A673 (cell line): ENCODE data around the gene CACNA2D3. TPM values are rescaled to one million over a fixed set of nuclear protein-coding genes. Genes with fewer than 3 reads are reported as not detected.

Experiments
- BruUV-seq: library from RNA; stranded (reverse); fragments of 400-500 nt; replicated peaks from 2 replicates; lab custom pipeline; 2021; lab: Mats Ljungman, UMichigan
- CTCF ChIA-PET: fragments of 300-600 bp; sonication (Branson Sonifier 250); formaldehyde crosslinking; loops from one replicate; lab custom pipeline; 2022; ENCODE audit warnings: antibody characterized with exemption; lab: Charles Lee
- POLR2A ChIA-PET: fragments of 300-600 bp; sonication (Branson Sonifier 250); formaldehyde crosslinking; loops from one replicate; lab custom pipeline; 2022; ENCODE audit warnings: antibody characterized with exemption; ENCODE audit not compliant: low non-redundant PET; lab: Charles Lee
- DNase-seq: peaks from one replicate; pipeline ENCODE4 v3.0.0-alpha.2; 2015; ENCODE audit warnings: low spot score
- H3K27ac ChIP-seq: fragments of 200-600 bp; sonication (generic); 2 replicates; pipeline ENCODE4 v1.5.1; 2016; ENCODE audit warnings: mixed run types, low read depth, mild to moderate bottlenecking, mixed read lengths, antibody characterized with exemption, low read length; ENCODE audit not compliant: poor library complexity, severe bottlenecking
- H3K27me3 ChIP-seq: fragments of 200-600 bp; sonication (generic); replicated peaks from 2 replicates; pipeline ENCODE4 v1.6.1; 2017; ENCODE audit warnings: mixed run types, low read depth, mild to moderate bottlenecking, mixed read lengths, antibody characterized with exemption, low read length; ENCODE audit not compliant: insufficient read depth, poor library complexity
- H3K36me3 ChIP-seq: fragments of 200-600 bp; sonication (generic); 2 replicates; pipeline ENCODE4 v1.6.1; 2016; ENCODE audit warnings: mixed run types, mild to moderate bottlenecking, mixed read lengths, antibody characterized with exemption, low read length; ENCODE audit not compliant: insufficient read depth, poor library complexity, severe bottlenecking
- H3K4me1 ChIP-seq: fragments of 200-600 bp; sonication (generic); 2 replicates; pipeline ENCODE4 v1.6.1; 2017; ENCODE audit warnings: mixed run types, mild to moderate bottlenecking, mixed read lengths, antibody characterized with exemption, low read length; ENCODE audit not compliant: insufficient read depth, poor library complexity, severe bottlenecking
- H3K4me3 ChIP-seq: fragments of 200-600 bp; sonication (generic); 2 replicates; pipeline ENCODE4 v1.5.1; 2016; ENCODE audit warnings: low read depth, mixed run types, mild to moderate bottlenecking, mixed read lengths, low read length; ENCODE audit not compliant: poor library complexity, severe bottlenecking
- H3K9me3 ChIP-seq: fragments of 200-600 bp; sonication (generic); 2 replicates; pipeline ENCODE4 v1.6.1; 2016; ENCODE audit warnings: mixed run types, low read depth, mild to moderate bottlenecking, mixed read lengths, antibody characterized with exemption, low read length; ENCODE audit not compliant: poor library complexity, severe bottlenecking
- EZH2 ChIP-seq: fragments of 200-600 bp; sonication (generic); IDR thresholded peaks from 2 replicates; pipeline ENCODE4 v1.6.1; 2017; ENCODE audit warnings: borderline replicate concordance, low read depth, mild to moderate bottlenecking, mixed read lengths, antibody characterized with exemption, low read length; ENCODE audit not compliant: poor library complexity, severe bottlenecking
- intact Hi-C: fragments of 100-400 bp; cut with micrococcal nuclease; formaldehyde crosslinking; loops from one replicate; pipeline ENCODE4 v1.10.0; 2022; ENCODE audit not compliant: unreplicated experiment
- total RNA-seq: library from RNA; stranded (reverse); gene quantifications from 2 replicates; pipeline ENCODE4 v1.2.3, GENCODE V29; 2021
- TF ChIP-seq, protein P1 (sequence below): fragments of 300-800, 200-600 bp; sonication (generic); conservative IDR thresholded peaks from 2 replicates; pipeline ENCODE4 v1.5.1; 2017; ENCODE audit warnings: low read depth, mild to moderate bottlenecking, antibody characterized with exemption, low read length, moderate library complexity, mixed read lengths

The CACNA2D3 gene
- total RNA-seq, 1 experiment from 2014 or later: not detected

DNA sequence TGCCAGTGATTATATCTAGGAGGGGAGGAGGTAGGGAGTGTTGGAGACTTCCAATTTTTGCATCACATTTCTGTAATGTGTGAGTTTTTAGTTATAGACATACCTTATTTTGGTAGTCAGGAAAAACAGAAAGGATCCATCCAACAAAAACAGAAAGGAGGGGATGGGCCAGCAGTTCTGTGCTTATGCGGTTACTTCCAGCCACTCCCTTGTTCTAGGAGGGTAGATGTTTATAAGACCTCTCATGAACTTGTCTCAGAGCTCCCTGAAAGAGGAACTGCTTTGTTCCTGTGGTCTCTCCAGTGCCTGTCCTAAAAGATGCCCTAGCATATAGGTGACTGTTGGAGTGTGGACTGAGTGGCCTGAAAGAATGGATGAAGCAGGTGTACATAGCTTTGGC, 323.3 kb downstream of the CACNA2D3 start:
- H3K4me1 ChIP-seq: no peaks in the 10 kb centered on the region
- CTCF ChIA-PET: no interaction called here
- POLR2A ChIA-PET: no interaction called here
- no peaks in the 10 kb centered on the region for H3K9me3 ChIP-seq
- H3K36me3 ChIP-seq: no peaks in the 10 kb centered on the region
- TF ChIP-seq, protein P1, sequence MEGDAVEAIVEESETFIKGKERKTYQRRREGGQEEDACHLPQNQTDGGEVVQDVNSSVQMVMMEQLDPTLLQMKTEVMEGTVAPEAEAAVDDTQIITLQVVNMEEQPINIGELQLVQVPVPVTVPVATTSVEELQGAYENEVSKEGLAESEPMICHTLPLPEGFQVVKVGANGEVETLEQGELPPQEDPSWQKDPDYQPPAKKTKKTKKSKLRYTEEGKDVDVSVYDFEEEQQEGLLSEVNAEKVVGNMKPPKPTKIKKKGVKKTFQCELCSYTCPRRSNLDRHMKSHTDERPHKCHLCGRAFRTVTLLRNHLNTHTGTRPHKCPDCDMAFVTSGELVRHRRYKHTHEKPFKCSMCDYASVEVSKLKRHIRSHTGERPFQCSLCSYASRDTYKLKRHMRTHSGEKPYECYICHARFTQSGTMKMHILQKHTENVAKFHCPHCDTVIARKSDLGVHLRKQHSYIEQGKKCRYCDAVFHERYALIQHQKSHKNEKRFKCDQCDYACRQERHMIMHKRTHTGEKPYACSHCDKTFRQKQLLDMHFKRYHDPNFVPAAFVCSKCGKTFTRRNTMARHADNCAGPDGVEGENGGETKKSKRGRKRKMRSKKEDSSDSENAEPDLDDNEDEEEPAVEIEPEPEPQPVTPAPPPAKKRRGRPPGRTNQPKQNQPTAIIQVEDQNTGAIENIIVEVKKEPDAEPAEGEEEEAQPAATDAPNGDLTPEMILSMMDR: no peak
- no peak for TF ChIP-seq EZH2
- intact Hi-C loops: no loop called here
- no peak for DNase-seq
- H3K4me3 ChIP-seq: no peak overlapping the region
- no TSS peak for BruUV-seq
- H3K27ac ChIP-seq: no peak overlapping the region
- no peaks in the 10 kb centered on the region for H3K27me3 ChIP-seq

DNA sequence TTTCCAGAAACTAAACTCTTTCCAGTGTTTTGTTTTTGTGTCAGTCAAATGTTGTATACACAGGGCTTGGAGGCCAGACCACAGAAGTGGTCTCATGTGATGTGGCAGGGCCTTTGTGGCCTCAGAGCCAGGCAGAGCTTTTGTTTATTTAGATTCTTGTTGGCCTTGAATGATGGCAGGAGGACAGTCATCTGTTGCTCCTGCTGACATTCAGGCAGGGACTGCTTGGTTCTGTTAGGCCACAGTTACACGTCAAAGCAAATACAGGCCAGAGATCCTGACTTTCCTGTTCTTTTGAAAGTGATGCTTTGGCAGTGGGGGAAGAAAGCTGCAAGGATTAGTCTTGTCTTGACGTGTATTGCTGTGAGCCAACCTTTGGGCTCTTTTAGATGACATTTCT, 325.1 kb downstream of the CACNA2D3 start:
- H3K27me3 ChIP-seq: no peaks in the 10 kb centered on the region
- no peaks in the 10 kb centered on the region for H3K9me3 ChIP-seq
- POLR2A ChIA-PET: no interaction called here
- intact Hi-C loops: no loop called here
- BruUV-seq: no TSS peak
- H3K27ac ChIP-seq: no peak overlapping the region
- CTCF ChIA-PET: no interaction called here
- DNase-seq: no peak
- TF ChIP-seq, protein P1: no peak
- TF ChIP-seq EZH2: no peak
- H3K36me3 ChIP-seq: no peaks in the 10 kb centered on the region
- H3K4me1 ChIP-seq: no peaks in the 10 kb centered on the region
- no peak overlapping the region for H3K4me3 ChIP-seq

DNA sequence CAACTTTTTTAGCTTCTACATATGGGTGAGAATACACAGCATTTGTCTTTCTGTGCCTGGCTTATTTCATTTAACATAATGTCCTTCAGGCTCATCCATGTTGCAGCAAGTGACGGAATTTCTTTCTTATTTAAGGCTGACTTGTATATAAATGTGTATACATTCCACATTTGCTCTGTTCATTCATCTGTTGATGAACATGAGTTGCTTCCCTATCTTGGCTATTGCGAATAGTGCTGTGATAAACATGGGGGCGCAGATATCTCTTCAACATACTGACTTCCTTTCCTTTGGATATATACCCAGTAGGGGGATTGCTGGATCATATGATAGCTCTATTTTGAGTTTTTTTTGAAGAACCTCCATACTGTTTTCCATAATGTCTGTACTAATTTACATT, 332.5 kb downstream of the CACNA2D3 start:
- Histone ChIP-seq H3K36me3 (no peaks in the 10 kb centered on the region), H3K27me3 (no peaks in the 10 kb centered on the region), H3K4me1 (no peaks in the 10 kb centered on the region), H3K27ac (no peak overlapping the region), H3K9me3 (no peaks in the 10 kb centered on the region), H3K4me3 (no peak overlapping the region)
- ChIA-PET POLR2A (no interaction called here), CTCF (no interaction called here)
- TF ChIP-seq, protein P1: no peak
- no peak for TF ChIP-seq EZH2
- DNase-seq: no peak
- no TSS peak for BruUV-seq
- intact Hi-C loops: no loop called here
